GM12874 (cell line): ENCODE results near the gene PI4KA.

Experiments
- TF ChIP-seq, protein P1 (sequence below): IDR thresholded peaks from 2 replicates; pipeline ENCODE4 v1.5.1; 2011; ENCODE audit warnings: low read depth, mild to moderate bottlenecking, control low read depth, low read length, moderate library complexity; ENCODE audit not compliant: insufficient read depth

PI4KA gene

DNA sequence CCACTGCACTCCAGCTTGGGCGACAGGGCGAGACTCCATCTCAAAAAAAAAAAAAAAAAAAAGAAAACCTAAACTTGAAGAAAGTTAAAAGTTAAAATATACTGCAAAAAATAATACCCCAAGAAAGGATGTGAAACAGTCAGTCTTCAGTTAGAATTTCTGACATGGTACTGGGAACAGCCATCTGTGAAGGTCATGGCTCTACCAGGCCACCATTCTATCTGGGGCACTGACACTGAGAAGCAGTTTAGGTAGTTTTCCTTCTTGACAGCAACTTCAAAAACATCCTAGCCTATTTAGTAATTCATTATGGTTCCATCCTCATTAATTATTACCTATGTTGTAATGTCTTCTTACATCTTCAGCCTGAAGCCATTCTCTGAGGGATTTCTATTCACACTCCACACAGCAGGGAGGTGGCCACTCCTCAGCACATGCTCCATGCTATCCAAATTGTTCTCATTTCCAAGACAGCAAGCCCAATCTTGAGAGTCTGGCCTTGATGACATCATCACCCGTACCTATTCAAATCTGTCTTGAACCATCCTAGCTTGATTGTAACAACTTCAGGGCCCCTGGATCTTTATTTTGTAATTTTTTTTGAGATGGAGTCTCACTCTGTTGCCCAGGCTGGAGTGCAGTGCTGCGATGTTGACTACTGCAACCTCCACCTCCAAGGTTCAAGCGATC, 46.5 kb downstream of the PI4KA start:
- TF ChIP-seq, protein P1, sequence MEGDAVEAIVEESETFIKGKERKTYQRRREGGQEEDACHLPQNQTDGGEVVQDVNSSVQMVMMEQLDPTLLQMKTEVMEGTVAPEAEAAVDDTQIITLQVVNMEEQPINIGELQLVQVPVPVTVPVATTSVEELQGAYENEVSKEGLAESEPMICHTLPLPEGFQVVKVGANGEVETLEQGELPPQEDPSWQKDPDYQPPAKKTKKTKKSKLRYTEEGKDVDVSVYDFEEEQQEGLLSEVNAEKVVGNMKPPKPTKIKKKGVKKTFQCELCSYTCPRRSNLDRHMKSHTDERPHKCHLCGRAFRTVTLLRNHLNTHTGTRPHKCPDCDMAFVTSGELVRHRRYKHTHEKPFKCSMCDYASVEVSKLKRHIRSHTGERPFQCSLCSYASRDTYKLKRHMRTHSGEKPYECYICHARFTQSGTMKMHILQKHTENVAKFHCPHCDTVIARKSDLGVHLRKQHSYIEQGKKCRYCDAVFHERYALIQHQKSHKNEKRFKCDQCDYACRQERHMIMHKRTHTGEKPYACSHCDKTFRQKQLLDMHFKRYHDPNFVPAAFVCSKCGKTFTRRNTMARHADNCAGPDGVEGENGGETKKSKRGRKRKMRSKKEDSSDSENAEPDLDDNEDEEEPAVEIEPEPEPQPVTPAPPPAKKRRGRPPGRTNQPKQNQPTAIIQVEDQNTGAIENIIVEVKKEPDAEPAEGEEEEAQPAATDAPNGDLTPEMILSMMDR, result no peak

- TF ChIP-seq, protein P1, result no peak
These were observed 47.4 kb downstream of the PI4KA start for GRCh38 chr22:20811171-20811570.

GRCh38 chr22:20810645-20811044, 48.0 kb downstream of the PI4KA start:
- TF ChIP-seq, protein P1, result no peak

DNA sequence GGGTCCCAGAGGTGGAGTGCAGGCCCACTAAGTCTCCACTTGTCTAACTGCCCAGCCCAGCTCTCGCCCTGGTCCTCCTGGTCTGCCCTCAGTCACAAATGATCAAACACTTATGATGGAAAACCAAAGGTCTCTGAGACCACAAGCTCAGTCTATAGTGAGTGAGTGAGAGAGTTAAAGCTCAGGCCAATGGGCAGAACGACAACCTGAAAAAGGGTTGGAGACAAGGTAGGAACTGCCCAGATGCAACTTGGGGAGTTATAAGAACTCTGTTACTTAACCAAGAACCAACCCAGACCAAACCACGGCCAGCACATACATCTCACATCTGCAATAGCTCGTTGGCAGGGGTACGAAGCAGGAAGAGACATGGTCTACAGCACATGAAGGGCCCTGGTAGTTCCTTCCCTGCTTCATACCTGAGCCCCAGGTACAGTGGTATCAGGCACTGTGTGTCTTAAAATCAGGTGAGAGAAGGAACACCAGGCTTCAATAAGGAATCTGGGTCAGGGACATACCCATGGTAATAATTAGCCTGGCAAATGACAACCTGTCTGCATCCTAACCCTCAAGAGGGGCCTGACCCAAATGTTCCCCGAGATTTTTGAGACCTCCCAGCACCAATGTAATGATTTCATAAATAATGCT, 48.9 kb downstream of the PI4KA start:
- TF ChIP-seq, protein P1, result no peak

- TF ChIP-seq, protein P1, result no peak
These were observed 49.8 kb downstream of the PI4KA start for GRCh38 chr22:20808844-20809243.

- TF ChIP-seq, protein P1, result no peak
These were observed 51.3 kb downstream of the PI4KA start for GRCh38 chr22:20807315-20807752.

GRCh38 chr22:20805972-20806471, 52.6 kb downstream of the PI4KA start:
- TF ChIP-seq, protein P1, result no peak
